Gastrocnemius medialis (tissue), 4 donors: Measurements from ENCODE around the gene CCDC102B. TPM values are rescaled to one million over a fixed set of nuclear protein-coding genes. Genes with fewer than 3 reads are reported as not detected.

Experiments
- ATAC-seq, 2 donors: fragments of 150-250 bp; one replicate each; pipeline ENCODE4 v1.9.1; 2016
- DNase-seq, 2 donors: peaks; one replicate each; pipeline ENCODE4 v3.0.0-alpha.2; 2019
- H3K27ac ChIP-seq, 4 donors: fragments of 200-600 bp; sonication (generic); 1 replicate in 1 of 4; 2 replicates in 3 of 4; pipeline ENCODE4 v1.5.1; 2016 to 2018; ENCODE audit warnings: mild to moderate bottlenecking in 2 of 4, moderate library complexity in 1 of 4
- H3K27me3 ChIP-seq, 3 donors: fragments of 200-600 bp; sonication (generic) in 2 of 3; 1 replicate in 1 of 3; 2 replicates in 2 of 3; pipeline versions ENCODE4 v1.5.1 to v1.6.0; 2016 to 2019; ENCODE audit warnings: mild to moderate bottlenecking in 1 of 3, moderate library complexity in 1 of 3
- H3K36me3 ChIP-seq, 2 donors: fragments of 200-600 bp; sonication (generic) in 1 of 2; one replicate each; pipeline ENCODE4 v1.5.1; 2017 to 2018
- H3K4me1 ChIP-seq, 2 donors: fragments of 200-600 bp; sonication (generic) in 1 of 2; one replicate each; pipeline ENCODE4 v1.5.1; 2016 to 2017; ENCODE audit warnings: mild to moderate bottlenecking in 2 of 2
- H3K4me3 ChIP-seq, 4 donors: fragments of 200-600 bp; sonication (generic) in 3 of 4; 1 replicate in 1 of 4; 2 replicates in 3 of 4; pipeline ENCODE4 v1.5.1; 2016 to 2019; ENCODE audit warnings: mild to moderate bottlenecking in 2 of 4
- H3K9me3 ChIP-seq, 3 donors: fragments of 200-600 bp; sonication (generic) in 2 of 3; 1 replicate in 1 of 3; 2 replicates in 2 of 3; pipeline ENCODE4 v1.5.1; 2016 to 2019
- CTCF ChIP-seq, 5 experiments: fragments of 450-650 bp in 3 of 5; fragments of 200-600 bp in 2 of 5; sonication (generic) in 2 of 5; IDR thresholded peaks in 4 of 5; conservative IDR thresholded peaks in 1 of 5; 1 replicate in 4 of 5; 2 replicates in 1 of 5; pipeline ENCODE4 v1.5.1; 2016 to 2019; ENCODE audit warnings: antibody characterized with exemption in 5 of 5, mild to moderate bottlenecking in 3 of 5, moderate library complexity in 3 of 5
- POLR2A ChIP-seq, 2 donors: fragments of 450-650 bp; IDR thresholded peaks; one replicate each; pipeline ENCODE4 v1.6.1; 2017; ENCODE audit warnings: antibody characterized with exemption in 2 of 2, mild to moderate bottlenecking in 2 of 2, moderate library complexity in 2 of 2
- in situ Hi-C, 4 donors: fragments of 200-750 bp; cut with MboI; loops; one replicate each; pipeline versions ENCODE4 v1.15.0 to v1.8.0; 2017; ENCODE audit warnings: low sequenced_read_pairs in 4 of 4
- intact Hi-C: fragments of 100-400 bp; cut with DNase I; formaldehyde crosslinking; loops from one replicate; pipeline ENCODE4 v1.15.1; 2023; ENCODE audit warnings: low total_unique reads
- total RNA-seq, 4 donors: library from RNA; depleted of rRNA; stranded (reverse); fragments of >200 nt; gene quantifications; one replicate each; pipeline versions ENCODE4 v1.1.0 to v1.2.3, GENCODE V29; 2016

CCDC102B gene
- total RNA-seq, 4 donors from 2014 or later = 0.93 to 3.3 (median 1.3) TPM

GRCh38 chr18:68909579-68909978, 111.7 kb downstream of the CCDC102B start:
- intact Hi-C loops = no loop called here
- Histone ChIP-seq H3K27me3 (no peaks in the 10 kb centered on the region), H3K4me1 (no peaks in the 10 kb centered on the region), H3K36me3 (no peaks in the 10 kb centered on the region), H3K9me3 (no peaks in the 10 kb centered on the region), H3K27ac (no peak overlapping the region), H3K4me3 (no peak overlapping the region)
- ATAC-seq = no peak
- no peak for TF ChIP-seq POLR2A (IDR thresholded peaks at IDR 0.05)
- TF ChIP-seq CTCF (IDR thresholded peaks at IDR 0.05 in 4 of 5, conservative IDR thresholded peaks at IDR 0.05 in 1 of 5) = no peak
- DNase-seq = no peak
- in situ Hi-C loops = no loop called here

GRCh38 chr18:68915061-68915460, 117.2 kb downstream of the CCDC102B start:
- H3K9me3 ChIP-seq = no peaks in the 10 kb centered on the region
- no peak overlapping the region for H3K27ac ChIP-seq
- ATAC-seq = no peak
- no peak overlapping the region for H3K4me3 ChIP-seq
- in situ Hi-C loops (no loop called here), intact Hi-C loops (no loop called here)
- no peaks in the 10 kb centered on the region for H3K4me1 ChIP-seq
- DNase-seq = no peak
- no peaks in the 10 kb centered on the region for H3K36me3 ChIP-seq
- no peaks in the 10 kb centered on the region for H3K27me3 ChIP-seq
- no peak for TF ChIP-seq CTCF (IDR thresholded peaks at IDR 0.05 in 4 of 5, conservative IDR thresholded peaks at IDR 0.05 in 1 of 5)
- no peak for TF ChIP-seq POLR2A (IDR thresholded peaks at IDR 0.05)

GRCh38 chr18:68916734-68917133, 118.9 kb downstream of the CCDC102B start:
- no peak for TF ChIP-seq CTCF (IDR thresholded peaks at IDR 0.05 in 4 of 5, conservative IDR thresholded peaks at IDR 0.05 in 1 of 5)
- no peak for TF ChIP-seq POLR2A (IDR thresholded peaks at IDR 0.05)
- no peaks in the 10 kb centered on the region for H3K36me3 ChIP-seq
- H3K27me3 ChIP-seq = no peaks in the 10 kb centered on the region
- H3K4me1 ChIP-seq = no peaks in the 10 kb centered on the region
- H3K9me3 ChIP-seq = no peaks in the 10 kb centered on the region
- intact Hi-C loops (no loop called here), in situ Hi-C loops (no loop called here)
- ATAC-seq (no peak), DNase-seq (no peak)
- H3K4me3 ChIP-seq = no peak overlapping the region
- H3K27ac ChIP-seq = no peak overlapping the region

- no peak for ATAC-seq
- H3K4me1 ChIP-seq = no peaks in the 10 kb centered on the region
- intact Hi-C loops = no loop called here
- H3K4me3 ChIP-seq = no peak overlapping the region
- no peaks in the 10 kb centered on the region for H3K27me3 ChIP-seq
- H3K9me3 ChIP-seq = no peaks in the 10 kb centered on the region
- no peak overlapping the region for H3K27ac ChIP-seq
- TF ChIP-seq POLR2A (IDR thresholded peaks at IDR 0.05) = no peak
- no peak for TF ChIP-seq CTCF (IDR thresholded peaks at IDR 0.05 in 4 of 5, conservative IDR thresholded peaks at IDR 0.05 in 1 of 5)
- H3K36me3 ChIP-seq = no peaks in the 10 kb centered on the region
- in situ Hi-C loops = no loop called here
- no peak for DNase-seq
These were observed 120.3 kb downstream of the CCDC102B start for GRCh38 chr18:68918216-68918615.

GRCh38 chr18:68919900-68920299, 122.0 kb downstream of the CCDC102B start:
- intact Hi-C loops = no loop called here
- no peak overlapping the region for H3K4me3 ChIP-seq
- H3K4me1 ChIP-seq = no peaks in the 10 kb centered on the region
- TF ChIP-seq CTCF (IDR thresholded peaks at IDR 0.05 in 4 of 5, conservative IDR thresholded peaks at IDR 0.05 in 1 of 5) = no peak
- TF ChIP-seq POLR2A (IDR thresholded peaks at IDR 0.05) = no peak
- no peaks in the 10 kb centered on the region for H3K9me3 ChIP-seq
- no peak overlapping the region for H3K27ac ChIP-seq
- no peaks in the 10 kb centered on the region for H3K27me3 ChIP-seq
- DNase-seq = no peak
- in situ Hi-C loops = no loop called here
- no peak for ATAC-seq
- no peaks in the 10 kb centered on the region for H3K36me3 ChIP-seq
